Activated naive CD4-positive, alpha-beta T cell treated with anti-CD3 and anti-CD28 coated beads, Interleukin-2, amount 50 U/mL, for 24 hours (primary cell): ENCODE results near the gene ADGRE1.

Source experiments
- H3K27ac Mint-ChIP-seq: one replicate; pipeline ENCODE4 v1.8.0; 2021; ENCODE audit warnings: mild to moderate bottlenecking, mixed read lengths
- H3K27me3 Mint-ChIP-seq: one replicate; pipeline ENCODE4 v1.8.0; 2021; ENCODE audit warnings: mixed read lengths
- H3K36me3 Mint-ChIP-seq: one replicate; pipeline ENCODE4 v1.8.0; 2021; ENCODE audit warnings: mixed read lengths
- H3K4me1 Mint-ChIP-seq: one replicate; pipeline ENCODE4 v1.8.0; 2021; ENCODE audit warnings: mixed read lengths
- H3K4me3 Mint-ChIP-seq: one replicate; pipeline ENCODE4 v1.8.0; 2021; ENCODE audit warnings: mild to moderate bottlenecking, mixed read lengths
- H3K9me3 Mint-ChIP-seq: one replicate; pipeline ENCODE4 v1.8.0; 2021; ENCODE audit warnings: mixed read lengths

ADGRE1 gene, protein sequence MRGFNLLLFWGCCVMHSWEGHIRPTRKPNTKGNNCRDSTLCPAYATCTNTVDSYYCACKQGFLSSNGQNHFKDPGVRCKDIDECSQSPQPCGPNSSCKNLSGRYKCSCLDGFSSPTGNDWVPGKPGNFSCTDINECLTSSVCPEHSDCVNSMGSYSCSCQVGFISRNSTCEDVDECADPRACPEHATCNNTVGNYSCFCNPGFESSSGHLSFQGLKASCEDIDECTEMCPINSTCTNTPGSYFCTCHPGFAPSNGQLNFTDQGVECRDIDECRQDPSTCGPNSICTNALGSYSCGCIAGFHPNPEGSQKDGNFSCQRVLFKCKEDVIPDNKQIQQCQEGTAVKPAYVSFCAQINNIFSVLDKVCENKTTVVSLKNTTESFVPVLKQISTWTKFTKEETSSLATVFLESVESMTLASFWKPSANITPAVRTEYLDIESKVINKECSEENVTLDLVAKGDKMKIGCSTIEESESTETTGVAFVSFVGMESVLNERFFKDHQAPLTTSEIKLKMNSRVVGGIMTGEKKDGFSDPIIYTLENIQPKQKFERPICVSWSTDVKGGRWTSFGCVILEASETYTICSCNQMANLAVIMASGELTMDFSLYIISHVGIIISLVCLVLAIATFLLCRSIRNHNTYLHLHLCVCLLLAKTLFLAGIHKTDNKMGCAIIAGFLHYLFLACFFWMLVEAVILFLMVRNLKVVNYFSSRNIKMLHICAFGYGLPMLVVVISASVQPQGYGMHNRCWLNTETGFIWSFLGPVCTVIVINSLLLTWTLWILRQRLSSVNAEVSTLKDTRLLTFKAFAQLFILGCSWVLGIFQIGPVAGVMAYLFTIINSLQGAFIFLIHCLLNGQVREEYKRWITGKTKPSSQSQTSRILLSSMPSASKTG

DNA sequence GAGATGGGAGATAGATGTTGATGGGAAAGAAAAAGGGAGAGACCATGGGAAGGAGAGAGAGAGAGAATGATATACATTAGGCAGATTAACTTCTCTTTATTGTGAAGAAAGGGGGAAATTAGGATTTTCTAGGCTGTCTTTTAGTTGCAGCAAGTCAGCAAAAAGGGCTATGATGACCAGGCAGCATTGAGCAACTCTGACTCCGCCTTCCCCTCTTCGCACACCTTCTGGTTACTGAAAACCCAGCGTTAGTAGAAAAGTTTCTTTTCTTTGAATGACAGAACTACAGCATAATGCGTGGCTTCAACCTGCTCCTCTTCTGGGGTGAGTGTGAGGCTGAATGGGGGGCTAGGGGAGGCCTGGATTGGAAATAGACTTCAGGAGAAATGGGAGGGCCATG, at the start of gene ADGRE1:
TSS of gene ADGRE1 (plus strand) at position 264 of the 400 bp plus-strand sequence. CDS start at position 294, 30 bp downstream.
- Mint-ChIP-seq H3K4me1 (peaks cover 55% of the 10 kb centered on the region), H3K9me3 (no peaks in the 10 kb centered on the region), H3K4me3 (peak within 1 kb of the TSS; percentile 50), H3K27ac (peak within 1 kb of the TSS; percentile 61), H3K36me3 (peaks cover 4% of the 10 kb centered on the region), H3K27me3 (no peaks in the 10 kb centered on the region)

GRCh38 chr19:6838062-6838655, 49.2 kb upstream of the ADGRE1 start:
- peaks cover 25% of the 10 kb centered on the region for H3K4me1 Mint-ChIP-seq
- no peaks in the 10 kb centered on the region for H3K27me3 Mint-ChIP-seq
- peaks cover 28% of the 10 kb centered on the region for H3K36me3 Mint-ChIP-seq
- H3K4me3 Mint-ChIP-seq, result peak overlapping the region; percentile 11
- H3K27ac Mint-ChIP-seq, result peak overlapping the region; percentile 88
- H3K9me3 Mint-ChIP-seq, result no peaks in the 10 kb centered on the region

GRCh38 chr19:6842871-6843607, 44.3 kb upstream of the ADGRE1 start:
- Mint-ChIP-seq H3K4me3 (no peak overlapping the region), H3K4me1 (peaks cover 9% of the 10 kb centered on the region), H3K27ac (peak overlapping the region; percentile 46)

GRCh38 chr19:6847828-6848200, 39.6 kb upstream of the ADGRE1 start:
- H3K27ac Mint-ChIP-seq, result no peak overlapping the region
- H3K36me3 Mint-ChIP-seq, result peaks cover 8% of the 10 kb centered on the region
- H3K27me3 Mint-ChIP-seq, result no peaks in the 10 kb centered on the region
- peaks cover 4% of the 10 kb centered on the region for H3K4me1 Mint-ChIP-seq
- no peaks in the 10 kb centered on the region for H3K9me3 Mint-ChIP-seq
- H3K4me3 Mint-ChIP-seq, result no peak overlapping the region

More at GRCh38 chr19:6842871-6843607, 44.3 kb upstream of the ADGRE1 start:
- H3K27me3 Mint-ChIP-seq, result no peaks in the 10 kb centered on the region
- H3K9me3 Mint-ChIP-seq, result no peaks in the 10 kb centered on the region
- H3K36me3 Mint-ChIP-seq, result peaks cover 8% of the 10 kb centered on the region

DNA sequence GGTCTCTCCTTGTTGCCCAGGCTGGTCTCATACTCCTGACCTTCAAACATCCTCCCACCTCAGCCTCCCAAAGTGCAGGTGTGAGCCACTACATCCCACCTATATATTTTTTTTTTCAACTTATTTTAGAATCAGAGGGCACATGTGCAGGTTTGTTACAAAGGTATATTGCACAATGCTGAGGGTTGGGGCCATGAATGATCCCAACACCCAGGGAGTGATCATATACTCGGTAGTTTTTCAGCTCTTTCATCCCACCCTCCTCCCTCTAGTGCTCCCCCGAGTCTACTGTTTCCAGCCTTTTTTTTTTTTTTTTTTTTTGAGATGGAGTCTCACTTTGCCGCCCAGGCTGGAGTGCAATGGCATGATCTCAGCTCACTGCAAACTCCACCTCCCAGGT, 38.4 kb upstream of the ADGRE1 start:
- Mint-ChIP-seq H3K36me3 (peaks cover 10% of the 10 kb centered on the region), H3K27ac (no peak overlapping the region), H3K9me3 (no peaks in the 10 kb centered on the region), H3K27me3 (no peaks in the 10 kb centered on the region), H3K4me1 (no peaks in the 10 kb centered on the region), H3K4me3 (no peak overlapping the region)

GRCh38 chr19:6849876-6850275, 37.5 kb upstream of the ADGRE1 start:
- Mint-ChIP-seq H3K36me3 (peaks cover 12% of the 10 kb centered on the region), H3K4me1 (no peaks in the 10 kb centered on the region), H3K27me3 (no peaks in the 10 kb centered on the region), H3K9me3 (no peaks in the 10 kb centered on the region), H3K4me3 (no peak overlapping the region), H3K27ac (no peak overlapping the region)

DNA sequence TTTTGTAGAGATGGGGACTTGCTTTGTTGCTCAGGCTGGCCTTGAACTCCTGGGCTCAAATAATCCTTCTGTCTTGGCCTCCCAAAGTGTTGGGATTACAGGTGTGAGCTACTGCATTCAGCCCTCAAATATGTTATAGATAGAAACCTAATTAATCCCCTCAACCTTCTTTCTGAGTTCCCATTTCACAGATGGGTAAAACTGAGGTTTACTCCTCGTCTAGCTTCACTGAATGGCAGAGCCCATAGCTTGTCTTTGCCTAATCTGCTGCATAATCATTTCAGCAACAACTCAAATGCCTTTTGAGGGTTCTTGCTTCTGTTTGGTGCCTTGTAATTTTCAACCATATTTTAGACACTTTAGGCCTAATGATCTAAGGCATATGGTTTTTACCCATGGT, 36.0 kb upstream of the ADGRE1 start:
- Mint-ChIP-seq H3K36me3 (peaks cover 18% of the 10 kb centered on the region), H3K27me3 (no peaks in the 10 kb centered on the region), H3K27ac (no peak overlapping the region), H3K4me1 (no peaks in the 10 kb centered on the region), H3K4me3 (no peak overlapping the region), H3K9me3 (no peaks in the 10 kb centered on the region)

- Mint-ChIP-seq H3K27ac (no peak overlapping the region), H3K4me1 (no peaks in the 10 kb centered on the region), H3K27me3 (no peaks in the 10 kb centered on the region), H3K36me3 (peaks cover 19% of the 10 kb centered on the region), H3K9me3 (no peaks in the 10 kb centered on the region), H3K4me3 (no peak overlapping the region)
These were observed 35.4 kb upstream of the ADGRE1 start for GRCh38 chr19:6852001-6852400.

DNA sequence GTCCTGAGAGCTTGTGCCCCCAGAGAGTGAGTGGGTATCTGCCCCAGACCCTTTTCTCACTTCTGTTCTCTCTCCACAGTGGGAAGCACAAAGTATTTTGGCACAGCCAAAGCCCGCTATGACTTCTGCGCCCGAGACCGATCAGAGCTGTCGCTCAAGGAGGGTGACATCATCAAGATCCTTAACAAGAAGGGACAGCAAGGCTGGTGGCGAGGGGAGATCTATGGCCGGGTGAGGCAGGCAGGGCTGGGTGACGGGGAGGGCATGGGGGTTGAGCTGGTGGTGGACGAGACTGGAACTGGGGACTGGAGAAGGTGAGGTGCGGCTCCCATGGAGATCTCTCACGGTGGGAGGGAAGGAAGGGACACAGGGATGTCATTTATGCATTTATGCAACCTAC, 33.5 kb upstream of the ADGRE1 start:
- Mint-ChIP-seq H3K9me3 (no peaks in the 10 kb centered on the region), H3K27me3 (no peaks in the 10 kb centered on the region), H3K4me3 (no peak overlapping the region), H3K4me1 (no peaks in the 10 kb centered on the region), H3K27ac (peak overlapping the region; percentile 51), H3K36me3 (peaks cover 24% of the 10 kb centered on the region)

- H3K27me3 Mint-ChIP-seq, result no peaks in the 10 kb centered on the region
- H3K9me3 Mint-ChIP-seq, result no peaks in the 10 kb centered on the region
- H3K27ac Mint-ChIP-seq, result no peak overlapping the region
- no peak overlapping the region for H3K4me3 Mint-ChIP-seq
- peaks cover 20% of the 10 kb centered on the region for H3K36me3 Mint-ChIP-seq
- no peaks in the 10 kb centered on the region for H3K4me1 Mint-ChIP-seq
These were observed 32.6 kb upstream of the ADGRE1 start for GRCh38 chr19:6854758-6855157.

GRCh38 chr19:6856749-6857372, 30.5 kb upstream of the ADGRE1 start:
- no peak overlapping the region for H3K4me3 Mint-ChIP-seq
- H3K27ac Mint-ChIP-seq, result peak overlapping the region; percentile 69
- H3K27me3 Mint-ChIP-seq, result no peaks in the 10 kb centered on the region
- H3K9me3 Mint-ChIP-seq, result no peaks in the 10 kb centered on the region
- peaks cover 6% of the 10 kb centered on the region for H3K4me1 Mint-ChIP-seq
- peaks cover 16% of the 10 kb centered on the region for H3K36me3 Mint-ChIP-seq

DNA sequence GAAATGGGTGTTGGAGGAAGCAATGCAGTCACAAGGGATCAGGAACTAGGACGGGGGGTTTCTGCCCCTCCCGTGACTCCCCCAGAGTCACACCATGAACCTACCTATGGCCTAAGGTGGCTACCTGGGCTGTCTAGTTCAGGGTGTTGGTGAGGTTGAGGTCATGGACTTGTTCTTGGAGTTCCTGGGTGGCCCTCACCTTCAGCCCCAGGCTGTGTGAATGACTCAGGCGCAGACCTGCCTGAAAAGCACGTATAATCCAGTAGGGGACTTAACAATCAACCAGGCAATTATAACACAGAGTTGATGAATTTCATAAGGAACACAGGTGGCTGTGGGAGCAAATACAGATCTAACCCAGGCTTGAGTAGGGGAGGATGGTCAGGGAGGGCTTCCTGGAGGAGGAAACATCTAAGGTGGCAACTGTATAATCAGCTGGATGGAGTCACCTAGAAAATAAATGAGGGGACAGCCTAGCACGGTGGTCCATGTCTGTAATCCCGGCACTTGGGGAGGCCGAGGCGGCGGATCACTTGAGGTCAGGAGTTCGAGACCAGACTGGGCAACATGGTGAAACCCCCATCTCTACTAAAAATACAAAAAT, 25.6 kb upstream of the ADGRE1 start:
- no peaks in the 10 kb centered on the region for H3K27me3 Mint-ChIP-seq
- no peak overlapping the region for H3K4me3 Mint-ChIP-seq
- peaks cover 4% of the 10 kb centered on the region for H3K36me3 Mint-ChIP-seq
- peak overlapping the region; percentile 82 for H3K27ac Mint-ChIP-seq
- no peaks in the 10 kb centered on the region for H3K9me3 Mint-ChIP-seq
- H3K4me1 Mint-ChIP-seq, result peaks cover 23% of the 10 kb centered on the region

GRCh38 chr19:6862673-6863078, 24.7 kb upstream of the ADGRE1 start:
- H3K4me3 Mint-ChIP-seq, result peak overlapping the region; percentile 87
- no peaks in the 10 kb centered on the region for H3K36me3 Mint-ChIP-seq
- H3K9me3 Mint-ChIP-seq, result no peaks in the 10 kb centered on the region
- H3K27me3 Mint-ChIP-seq, result no peaks in the 10 kb centered on the region
- H3K27ac Mint-ChIP-seq, result peak overlapping the region; percentile 90
- peaks cover 25% of the 10 kb centered on the region for H3K4me1 Mint-ChIP-seq

DNA sequence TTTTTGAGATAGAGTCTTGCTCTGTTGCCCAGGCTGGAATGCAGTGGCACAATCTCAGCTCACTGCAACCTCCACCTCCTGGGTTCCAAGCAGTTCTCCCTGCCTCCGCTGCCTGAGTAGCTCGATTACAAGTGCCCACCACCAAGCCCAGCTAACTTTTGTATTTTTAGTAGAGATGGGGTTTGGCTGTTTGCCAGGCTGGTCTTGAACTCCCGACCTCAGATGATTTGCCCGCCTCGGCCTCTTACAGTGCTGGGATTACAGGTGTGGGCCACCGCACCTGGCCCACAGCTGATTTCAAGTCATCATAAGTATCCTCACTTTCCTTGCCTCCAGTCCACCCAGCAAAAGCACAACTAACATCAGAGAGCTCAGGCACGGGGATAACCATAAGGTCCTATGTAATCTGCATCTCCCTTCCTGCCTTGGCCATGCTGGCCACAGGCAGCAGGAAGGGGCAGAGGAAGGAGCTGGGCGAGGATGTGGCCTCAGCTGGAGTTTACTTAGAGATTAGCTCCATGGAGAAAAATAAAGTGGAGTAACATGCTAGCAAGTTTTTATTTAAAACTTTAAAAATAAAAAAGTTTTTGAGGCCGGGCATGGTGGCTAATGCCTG, 22.9 kb upstream of the ADGRE1 start:
- Mint-ChIP-seq H3K36me3 (no peaks in the 10 kb centered on the region), H3K9me3 (no peaks in the 10 kb centered on the region), H3K27ac (peak overlapping the region; percentile 72)

More for the DNA sequence above, 22.9 kb upstream of the ADGRE1 start:
- no peaks in the 10 kb centered on the region for H3K27me3 Mint-ChIP-seq
- no peak overlapping the region for H3K4me3 Mint-ChIP-seq
- H3K4me1 Mint-ChIP-seq, result peaks cover 37% of the 10 kb centered on the region
